ENCODE results near the gene FILIP1. TPM values are rescaled to one million over a fixed set of nuclear protein-coding genes. Genes with fewer than 3 reads are reported as not detected.

FILIP1 gene
- total RNA-seq, 6 experiments from 2014 or later, result 0.09 to 0.24 (median 0.12) TPM

- TF ChIP-seq, protein P1, sequence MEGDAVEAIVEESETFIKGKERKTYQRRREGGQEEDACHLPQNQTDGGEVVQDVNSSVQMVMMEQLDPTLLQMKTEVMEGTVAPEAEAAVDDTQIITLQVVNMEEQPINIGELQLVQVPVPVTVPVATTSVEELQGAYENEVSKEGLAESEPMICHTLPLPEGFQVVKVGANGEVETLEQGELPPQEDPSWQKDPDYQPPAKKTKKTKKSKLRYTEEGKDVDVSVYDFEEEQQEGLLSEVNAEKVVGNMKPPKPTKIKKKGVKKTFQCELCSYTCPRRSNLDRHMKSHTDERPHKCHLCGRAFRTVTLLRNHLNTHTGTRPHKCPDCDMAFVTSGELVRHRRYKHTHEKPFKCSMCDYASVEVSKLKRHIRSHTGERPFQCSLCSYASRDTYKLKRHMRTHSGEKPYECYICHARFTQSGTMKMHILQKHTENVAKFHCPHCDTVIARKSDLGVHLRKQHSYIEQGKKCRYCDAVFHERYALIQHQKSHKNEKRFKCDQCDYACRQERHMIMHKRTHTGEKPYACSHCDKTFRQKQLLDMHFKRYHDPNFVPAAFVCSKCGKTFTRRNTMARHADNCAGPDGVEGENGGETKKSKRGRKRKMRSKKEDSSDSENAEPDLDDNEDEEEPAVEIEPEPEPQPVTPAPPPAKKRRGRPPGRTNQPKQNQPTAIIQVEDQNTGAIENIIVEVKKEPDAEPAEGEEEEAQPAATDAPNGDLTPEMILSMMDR (IDR thresholded peaks at IDR 0.05), result no peak
- H3K4me3 Mint-ChIP-seq, result no peak overlapping the region
- peaks cover 3% of the 10 kb centered on the region for H3K27me3 Mint-ChIP-seq (ENCODE audit: insufficient read depth)
- H3K27ac Mint-ChIP-seq, result no peak overlapping the region
- peaks cover 23% of the 10 kb centered on the region for H3K4me1 Mint-ChIP-seq (ENCODE audit: low read depth)
- H3K9me3 Mint-ChIP-seq, result no peaks in the 10 kb centered on the region
- H3K36me3 Mint-ChIP-seq (ENCODE audit: low read depth), result peaks cover 15% of the 10 kb centered on the region
- DNase-seq, result no peak
These were observed 177.6 kb downstream of the FILIP1 start for GRCh38 chr6:75315978-75316377.

DNA sequence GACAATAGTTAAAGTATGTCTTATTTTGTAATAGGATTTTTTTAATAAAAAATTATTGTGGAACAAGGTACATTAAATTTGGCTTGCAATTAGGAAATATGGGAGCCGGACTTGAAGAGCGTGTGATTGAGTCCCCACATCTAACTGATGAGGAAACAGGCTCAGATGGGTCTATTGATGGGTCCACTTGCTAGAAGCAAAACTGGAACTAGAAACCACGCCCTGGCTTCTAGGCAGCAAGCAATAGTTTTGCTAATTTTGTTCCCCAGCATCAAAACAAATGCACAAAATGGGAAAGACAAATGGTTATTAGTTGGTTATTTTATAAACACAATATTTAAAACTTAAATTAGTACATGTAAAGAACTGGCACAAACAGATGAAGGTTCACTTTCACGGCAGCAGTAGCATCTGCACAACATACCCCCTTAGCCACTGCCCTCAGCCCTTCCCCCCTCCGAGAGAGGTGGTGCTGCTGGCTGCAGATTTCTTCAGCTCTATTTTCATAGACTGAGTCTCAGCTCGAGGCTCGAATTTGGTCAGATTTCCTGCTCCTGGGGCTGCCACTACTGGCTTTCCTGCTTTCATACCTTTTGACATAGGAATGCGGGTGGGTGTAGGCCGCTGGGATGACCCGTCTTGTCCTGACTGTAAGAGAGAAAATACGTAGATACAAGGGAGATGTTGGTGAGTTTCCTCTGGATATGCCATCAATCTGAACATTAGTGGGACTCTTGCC is 185.2 kb downstream of the FILIP1 start:
- H3K4me1 Mint-ChIP-seq (ENCODE audit: low read depth), result no peaks in the 10 kb centered on the region

DNA sequence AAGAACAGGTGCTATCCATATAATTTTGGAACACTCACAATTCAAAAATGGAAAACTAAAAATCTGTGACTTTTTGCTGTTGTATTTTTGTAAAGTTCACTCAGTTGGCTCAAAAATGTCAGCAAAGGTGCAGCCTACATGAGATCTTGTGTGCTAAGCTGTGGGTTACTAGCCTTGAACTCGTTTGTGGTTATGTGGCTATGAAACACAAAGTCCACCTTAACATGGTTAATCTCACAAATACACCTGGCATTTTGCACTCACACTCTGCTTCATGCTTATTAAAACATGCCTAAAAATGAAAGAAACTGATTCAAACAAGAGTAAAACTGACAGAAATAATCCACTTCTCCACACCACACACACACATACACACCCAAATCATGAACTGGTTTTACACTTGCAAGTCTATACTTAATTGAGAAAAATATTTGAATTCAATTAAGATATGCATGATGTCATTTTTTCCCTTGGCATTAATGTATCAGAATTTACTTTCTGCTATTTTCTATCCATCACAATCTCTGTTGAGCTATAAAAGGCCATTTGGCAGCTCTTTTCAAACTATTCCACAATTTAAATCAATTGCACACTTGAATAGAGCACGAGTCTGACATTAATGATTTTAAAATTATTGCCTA is 186.1 kb downstream of the FILIP1 start:
- no peak overlapping the region for H3K4me3 Mint-ChIP-seq
- TF ChIP-seq, protein P1 (IDR thresholded peaks at IDR 0.05), result no peak
- H3K4me1 Mint-ChIP-seq (ENCODE audit: low read depth), result no peaks in the 10 kb centered on the region
- H3K9me3 Mint-ChIP-seq, result no peaks in the 10 kb centered on the region
- no peaks in the 10 kb centered on the region for H3K36me3 Mint-ChIP-seq (ENCODE audit: low read depth)
- DNase-seq, result no peak
- no peak overlapping the region for H3K27ac Mint-ChIP-seq
- H3K27me3 Mint-ChIP-seq (ENCODE audit: insufficient read depth), result peaks cover 3% of the 10 kb centered on the region

More for the DNA sequence above, 185.2 kb downstream of the FILIP1 start:
- H3K4me3 Mint-ChIP-seq, result no peak overlapping the region
- peaks cover under 1% of the 10 kb centered on the region; the same call in 1 of the 2 replicates for H3K36me3 Mint-ChIP-seq (ENCODE audit: low read depth)
- peaks cover 7% of the 10 kb centered on the region for H3K27me3 Mint-ChIP-seq (ENCODE audit: insufficient read depth)
- no peaks in the 10 kb centered on the region for H3K9me3 Mint-ChIP-seq
- H3K27ac Mint-ChIP-seq, result no peak overlapping the region
- DNase-seq, result no peak
- TF ChIP-seq, protein P1 (IDR thresholded peaks at IDR 0.05), result no peak

- DNase-seq, result no peak
- Mint-ChIP-seq H3K36me3 (ENCODE audit: low read depth) (no peaks in the 10 kb centered on the region), H3K27ac (no peak overlapping the region), H3K9me3 (no peaks in the 10 kb centered on the region), H3K4me1 (ENCODE audit: low read depth) (no peaks in the 10 kb centered on the region), H3K4me3 (no peak overlapping the region), H3K27me3 (ENCODE audit: insufficient read depth) (peaks cover 3% of the 10 kb centered on the region)
- TF ChIP-seq, protein P1 (IDR thresholded peaks at IDR 0.05), result no peak
These were observed 187.5 kb downstream of the FILIP1 start for GRCh38 chr6:75306064-75306463.

DNA sequence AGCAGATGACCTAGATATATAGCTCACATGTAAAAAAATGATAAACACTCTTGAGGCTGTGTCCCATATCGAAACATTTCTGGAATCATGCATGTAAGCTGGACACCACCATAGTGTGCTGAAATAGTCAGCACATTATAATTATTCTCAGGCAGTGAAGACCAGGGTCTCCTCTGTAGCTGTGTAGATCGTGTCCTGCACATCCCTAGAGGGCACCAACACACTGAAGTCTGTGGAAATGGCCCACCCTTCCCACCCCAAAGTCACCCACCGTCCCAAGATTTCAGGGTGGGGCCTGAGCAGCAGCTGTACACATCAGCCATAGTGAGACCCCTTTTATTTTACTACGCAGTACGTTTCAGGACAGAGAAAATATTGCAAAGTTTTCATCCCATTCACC is 188.0 kb downstream of the FILIP1 start:
- no peak for DNase-seq
- Mint-ChIP-seq H3K4me3 (no peak overlapping the region), H3K36me3 (ENCODE audit: low read depth) (no peaks in the 10 kb centered on the region), H3K27ac (no peak overlapping the region), H3K9me3 (no peaks in the 10 kb centered on the region), H3K27me3 (ENCODE audit: insufficient read depth) (peaks cover 3% of the 10 kb centered on the region), H3K4me1 (ENCODE audit: low read depth) (no peaks in the 10 kb centered on the region)
- TF ChIP-seq, protein P1 (IDR thresholded peaks at IDR 0.05), result no peak
